Lower lobe of right lung (tissue), 2 donors: ENCODE measurements around the gene KLK14. TPM values are rescaled to one million over a fixed set of nuclear protein-coding genes. Genes with fewer than 3 reads are reported as not detected.
A peak's percentile ranks its signal among the peaks of the same experiment; 100 is the strongest.

Experiments used
- ATAC-seq, 2 donors: fragments of 200-7000 bp; cut with Tn5 transposase; one replicate each; pipeline ENCODE4 v1.9.1; 2020 to 2022; ENCODE audit warnings: mild to moderate bottlenecking in 2 of 2, moderate library complexity in 2 of 2
- DNase-seq: peaks from one replicate; pipeline ENCODE4 v3.0.0-alpha.2; 2020
- H3K27ac ChIP-seq: fragments of 200-600 bp; one replicate; pipeline ENCODE4 v1.8.0; 2022
- H3K27me3 ChIP-seq: fragments of 200-600 bp; one replicate; pipeline ENCODE4 v1.8.0; 2022; ENCODE audit warnings: low read depth
- H3K36me3 ChIP-seq: fragments of 200-600 bp; one replicate; pipeline ENCODE4 v1.8.0; 2022; ENCODE audit warnings: mild to moderate bottlenecking
- H3K4me1 ChIP-seq: fragments of 200-600 bp; one replicate; pipeline ENCODE4 v1.8.0; 2022
- H3K4me3 ChIP-seq: fragments of 200-600 bp; one replicate; pipeline ENCODE4 v1.8.0; 2022; ENCODE audit warnings: mild to moderate bottlenecking
- H3K9me3 ChIP-seq: fragments of 200-600 bp; one replicate; pipeline ENCODE4 v1.8.0; 2022
- CTCF ChIP-seq: fragments of 200-600 bp; IDR thresholded peaks from one replicate; pipeline ENCODE4 v1.8.0; 2022; ENCODE audit warnings: antibody characterized with exemption, mild to moderate bottlenecking
- intact Hi-C: fragments of 100-400 bp; cut with DNase I; formaldehyde crosslinking; loops from one replicate; pipeline ENCODE4 v1.11.0; 2022
- total RNA-seq: library from RNA; stranded (reverse); fragmentation: NEBNext Ultra II Directional; extraction: Animal tissue kit (Norgen Biotek cat#: 25700); gene quantifications from one replicate; pipeline ENCODE4 v1.2.1, GENCODE V29; 2021
- donor health status: DM: no; HTN: yes; CAD: no; lungs with severe emphysema.

The KLK14 gene
- total RNA-seq, 1 donor from 2014 or later = 0.89 TPM

DNA sequence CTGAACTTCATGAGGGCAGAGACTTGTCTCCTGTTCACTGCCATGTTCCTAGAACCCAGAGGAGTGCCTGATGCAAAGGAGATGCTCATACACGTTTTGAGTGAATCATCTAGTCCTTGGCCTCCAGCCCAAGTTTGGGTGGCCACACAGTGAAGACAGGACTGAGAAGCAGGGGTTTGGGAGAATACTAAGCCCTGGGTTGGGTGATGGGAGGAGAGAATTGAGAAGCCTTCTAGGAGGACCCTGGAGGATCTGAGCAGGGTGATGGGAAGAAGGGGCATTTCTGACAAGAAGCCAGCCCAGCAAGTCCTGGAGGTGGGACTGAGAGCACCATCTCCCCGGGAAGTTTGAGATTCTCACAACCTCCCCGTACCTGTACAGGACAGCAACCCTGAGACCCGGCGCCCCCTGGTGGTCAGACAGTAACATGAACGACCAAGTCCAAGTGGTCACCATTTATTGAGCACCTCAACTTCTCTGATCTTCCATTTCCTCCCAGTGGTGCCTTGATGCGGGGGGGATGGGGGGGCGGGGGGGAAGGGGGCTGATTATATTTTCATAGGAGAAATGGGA, 14.6 kb upstream of the KLK14 start:
- Histone ChIP-seq H3K27me3 (no peaks in the 10 kb centered on the region), H3K9me3 (no peaks in the 10 kb centered on the region), H3K27ac (no peak overlapping the region), H3K36me3 (peaks cover 29% of the 10 kb centered on the region), H3K4me1 (no peaks in the 10 kb centered on the region), H3K4me3 (no peak overlapping the region)
- TF ChIP-seq CTCF = peak; percentile 49
- peak; percentile 64 to 79 for ATAC-seq
- DNase-seq = peak; percentile 85
- intact Hi-C loops = no loop called here

- no peaks in the 10 kb centered on the region for H3K4me1 ChIP-seq
Observed at GRCh38 chr19:51096473-51097165, 13.9 kb upstream of the KLK14 start.

GRCh38 chr19:51094696-51095279, 12.1 kb upstream of the KLK14 start:
- peak; percentile 65 for TF ChIP-seq CTCF
- peaks cover 8% of the 10 kb centered on the region for H3K36me3 ChIP-seq
- intact Hi-C loops = no loop called here
- ATAC-seq = peak in 1 of 2 donors; percentile 19
- H3K27ac ChIP-seq = no peak overlapping the region
- H3K4me1 ChIP-seq = no peaks in the 10 kb centered on the region
- DNase-seq = peak; percentile 57
- no peak overlapping the region for H3K4me3 ChIP-seq
- no peaks in the 10 kb centered on the region for H3K9me3 ChIP-seq
- H3K27me3 ChIP-seq = no peaks in the 10 kb centered on the region

More at GRCh38 chr19:51096473-51097165, 13.9 kb upstream of the KLK14 start:
- intact Hi-C loops = no loop called here
- H3K36me3 ChIP-seq = peaks cover 23% of the 10 kb centered on the region
- no peak overlapping the region for H3K27ac ChIP-seq
- H3K27me3 ChIP-seq = no peaks in the 10 kb centered on the region
- DNase-seq (no peak), ATAC-seq (no peak)
- H3K4me3 ChIP-seq = no peak overlapping the region
- TF ChIP-seq CTCF = no peak
- H3K9me3 ChIP-seq = no peaks in the 10 kb centered on the region

DNA sequence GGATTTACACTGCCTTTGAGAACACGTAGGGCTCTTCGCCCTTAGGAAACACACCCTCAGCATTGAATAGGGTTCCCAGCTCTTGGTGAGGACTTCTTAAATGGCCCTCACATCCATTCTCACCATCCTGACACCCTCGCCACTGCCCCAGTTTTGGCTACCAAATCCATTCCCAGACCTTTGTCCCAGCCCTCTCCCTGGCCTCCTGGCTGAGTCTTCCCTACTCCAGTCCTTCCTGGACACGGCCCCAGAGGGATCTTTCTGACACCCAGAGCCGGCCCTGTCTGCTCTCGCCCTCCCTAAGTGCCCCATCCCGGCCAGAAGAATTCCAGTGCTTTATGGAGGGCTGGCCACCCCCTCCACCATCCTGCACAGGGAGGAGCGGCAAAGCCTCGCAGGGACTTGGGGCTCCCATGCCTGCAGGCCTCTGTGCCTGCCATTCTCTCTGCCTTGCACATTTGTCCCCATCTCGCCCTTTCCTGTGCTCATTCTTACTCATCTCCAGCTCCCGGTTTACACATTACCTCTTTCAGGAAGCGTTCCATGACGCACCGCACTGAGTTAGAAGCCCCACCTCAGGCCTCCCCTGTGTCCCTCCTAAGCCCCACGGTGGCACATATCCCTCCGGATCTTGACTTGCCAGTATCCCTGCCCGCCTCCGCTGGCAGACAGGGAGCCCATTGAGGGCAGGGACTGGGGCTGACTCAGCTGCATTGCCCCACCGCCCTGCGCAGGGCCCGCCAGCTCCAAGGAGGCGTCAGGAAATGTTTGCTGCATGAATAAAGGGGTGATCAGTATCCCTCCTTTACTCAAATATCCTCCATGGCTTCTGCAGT, 11.0 kb upstream of the KLK14 start:
- no peak for ATAC-seq
- peaks cover 8% of the 10 kb centered on the region for H3K36me3 ChIP-seq
- DNase-seq = no peak
- H3K9me3 ChIP-seq = no peaks in the 10 kb centered on the region
- no peaks in the 10 kb centered on the region for H3K27me3 ChIP-seq
- H3K27ac ChIP-seq = no peak overlapping the region
- no peak for TF ChIP-seq CTCF
- H3K4me1 ChIP-seq = no peaks in the 10 kb centered on the region
- intact Hi-C loops = no loop called here
- no peak overlapping the region for H3K4me3 ChIP-seq

DNA sequence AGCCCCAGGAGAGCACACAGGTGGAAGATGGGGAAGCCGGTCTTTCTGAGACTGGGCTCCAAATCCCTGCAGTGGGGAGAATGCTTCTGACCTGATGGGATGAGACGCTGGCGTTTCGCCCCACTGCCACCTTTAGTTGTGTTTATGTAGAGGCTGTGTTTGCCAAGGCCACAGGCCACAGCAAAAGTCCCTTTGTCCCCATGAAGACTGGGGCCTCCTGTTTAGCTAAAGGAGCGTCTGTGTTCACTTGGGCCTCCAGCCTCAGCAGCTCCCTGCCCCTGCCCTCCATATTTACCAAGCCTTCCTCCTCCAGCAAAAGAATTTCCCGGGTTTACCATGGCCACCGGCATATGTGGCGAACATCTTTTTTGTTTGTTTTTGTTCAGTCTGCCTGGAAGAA, 10.4 kb upstream of the KLK14 start:
- ATAC-seq = no peak
- intact Hi-C loops = no loop called here

More for the DNA sequence above, 10.4 kb upstream of the KLK14 start:
- Histone ChIP-seq H3K27me3 (no peaks in the 10 kb centered on the region), H3K4me3 (no peak overlapping the region), H3K9me3 (no peaks in the 10 kb centered on the region), H3K36me3 (peaks cover 5% of the 10 kb centered on the region), H3K27ac (no peak overlapping the region), H3K4me1 (no peaks in the 10 kb centered on the region)
- TF ChIP-seq CTCF = no peak
- no peak for DNase-seq
